Measurements from ENCODE around the gene PCDHGC5.
A peak's percentile ranks its signal among the peaks of the same experiment; 100 is the strongest.

The PCDHGC5 gene

GRCh38 chr5:141490771-141491170, 1.9 kb downstream of the PCDHGC5 start:
- DNase-seq (ENCODE audit: low read depth), result no peak

- no peak for DNase-seq (ENCODE audit: low read depth)
Observed at GRCh38 chr5:141491323-141492167, 2.7 kb downstream of the PCDHGC5 start.

- no peak for DNase-seq (ENCODE audit: low read depth)
Observed at GRCh38 chr5:141492168-141492885, 3.4 kb downstream of the PCDHGC5 start.

- DNase-seq (ENCODE audit: low read depth), result no peak
Observed at GRCh38 chr5:141493500-141494422, 4.9 kb downstream of the PCDHGC5 start.

GRCh38 chr5:141494761-141495452, 6.0 kb downstream of the PCDHGC5 start:
- no peak for DNase-seq (ENCODE audit: low read depth)

GRCh38 chr5:141495453-141495811, 6.6 kb downstream of the PCDHGC5 start:
- DNase-seq (ENCODE audit: low read depth), result no peak

- no peak for DNase-seq (ENCODE audit: low read depth)
Observed at GRCh38 chr5:141496038-141496437, 7.2 kb downstream of the PCDHGC5 start.

GRCh38 chr5:141501761-141502160, 12.9 kb downstream of the PCDHGC5 start:
- no peak for DNase-seq (ENCODE audit: low read depth)

GRCh38 chr5:141503681-141504080, 14.8 kb downstream of the PCDHGC5 start:
- DNase-seq (ENCODE audit: low read depth), result no peak

GRCh38 chr5:141504216-141504615, 15.3 kb downstream of the PCDHGC5 start:
- no peak for DNase-seq (ENCODE audit: low read depth)

- no peak for DNase-seq (ENCODE audit: low read depth)
Observed at GRCh38 chr5:141506381-141507155, 17.7 kb downstream of the PCDHGC5 start.

- no peak for DNase-seq (ENCODE audit: low read depth)
Observed at GRCh38 chr5:141507387-141508091, 18.7 kb downstream of the PCDHGC5 start.

GRCh38 chr5:141508440-141508797, 19.5 kb downstream of the PCDHGC5 start:
- DNase-seq (ENCODE audit: low read depth), result no peak

- DNase-seq (ENCODE audit: low read depth), result peak; percentile 29
Observed at GRCh38 chr5:141508798-141509611, 20.1 kb downstream of the PCDHGC5 start.

GRCh38 chr5:141510160-141510559, 21.3 kb downstream of the PCDHGC5 start:
- DNase-seq (ENCODE audit: low read depth), result no peak

- DNase-seq (ENCODE audit: low read depth), result no peak
Observed at GRCh38 chr5:141510850-141511601, 22.1 kb downstream of the PCDHGC5 start.

GRCh38 chr5:141511771-141512325, 23.0 kb downstream of the PCDHGC5 start:
- DNase-seq (ENCODE audit: low read depth), result no peak

- no peak for DNase-seq (ENCODE audit: low read depth)
Observed at GRCh38 chr5:141512390-141512910, 23.6 kb downstream of the PCDHGC5 start.

All from HS-27A (cell line).